Activated B cell treated with CpG ODN at 0.5 μM for 24 hours (primary cell): ENCODE measurements around the gene CTBP2. TPM values are rescaled to one million over a fixed set of nuclear protein-coding genes. Genes with fewer than 3 reads are reported as not detected.

ENCODE experiments used
- ATAC-seq: fragments of 200-7000 bp; cut with Tn5 transposase; one replicate; pipeline ENCODE4 v1.10.0; 2021; ENCODE audit warnings: low read depth, mild to moderate bottlenecking, moderate library complexity
- CTCF ChIA-PET: fragments of 350-600 bp; sonication (Branson Sonifier 250); formaldehyde crosslinking; loops from one replicate; lab custom pipeline; 2021; ENCODE audit warnings: antibody characterized with exemption; lab: Charles Lee
- POLR2A ChIA-PET: fragments of 350-600 bp; sonication (Branson Sonifier 250); formaldehyde crosslinking; loops from one replicate; lab custom pipeline; 2021; ENCODE audit warnings: antibody characterized with exemption; lab: Charles Lee
- DNase-seq: peaks from one replicate; pipeline ENCODE4 v3.0.0; 2022
- H3K27ac Mint-ChIP-seq: one replicate; pipeline ENCODE4 v1.8.0; 2020; ENCODE audit warnings: mixed read lengths
- H3K27me3 Mint-ChIP-seq: one replicate; pipeline ENCODE4 v1.8.0; 2021; ENCODE audit warnings: mixed read lengths
- H3K36me3 Mint-ChIP-seq: one replicate; pipeline ENCODE4 v1.8.0; 2021; ENCODE audit warnings: low read depth, mixed read lengths
- H3K4me1 Mint-ChIP-seq: one replicate; pipeline ENCODE4 v1.8.0; 2021; ENCODE audit warnings: mixed read lengths
- H3K4me3 Mint-ChIP-seq: one replicate; pipeline ENCODE4 v1.8.0; 2020; ENCODE audit warnings: mild to moderate bottlenecking, mixed read lengths
- H3K9me3 Mint-ChIP-seq: one replicate; pipeline ENCODE4 v1.8.0; 2020; ENCODE audit warnings: mixed read lengths
- CTCF ChIP-seq: fragments of 200-600 bp; IDR thresholded peaks from one replicate; pipeline ENCODE4 v1.8.0; 2022; ENCODE audit warnings: antibody characterized with exemption, mild to moderate bottlenecking
- intact Hi-C: fragments of 100-400 bp; cut with micrococcal nuclease; formaldehyde crosslinking; loops from one replicate; pipeline ENCODE4 v1.15.1; 2024
- total RNA-seq: library from RNA; stranded (reverse); gene quantifications from 2 replicates; pipeline ENCODE4 v1.2.3, GENCODE V29; 2022

Gene CTBP2
- total RNA-seq, 1 donor from 2014 or later: 0.42 TPM

GRCh38 chr10:125147971-125148439 lies 12.4 kb downstream of the CTBP2 start:
- ChIA-PET POLR2A (no interaction called here), CTCF (interaction anchor here (0.6 kb wide), 1 partner anchor 429 kb away, joined by 3 read pairs; no protein-coding TSS in a partner anchor)
- no peaks in the 10 kb centered on the region for H3K9me3 Mint-ChIP-seq
- intact Hi-C loops: no loop called here
- peaks cover 71% of the 10 kb centered on the region for H3K27me3 Mint-ChIP-seq
- no peak for DNase-seq
- no peak for TF ChIP-seq CTCF
- no peaks in the 10 kb centered on the region for H3K36me3 Mint-ChIP-seq
- H3K27ac Mint-ChIP-seq: no peak overlapping the region
- peaks cover 36% of the 10 kb centered on the region for H3K4me1 Mint-ChIP-seq
- H3K4me3 Mint-ChIP-seq: no peak overlapping the region
- no peak for ATAC-seq

- ATAC-seq (peak; percentile 51), DNase-seq (no peak)
- intact Hi-C loops: no loop called here
- Mint-ChIP-seq H3K9me3 (no peaks in the 10 kb centered on the region), H3K27ac (no peak overlapping the region), H3K36me3 (no peaks in the 10 kb centered on the region), H3K4me1 (peaks cover 36% of the 10 kb centered on the region), H3K4me3 (no peak overlapping the region), H3K27me3 (peaks cover 71% of the 10 kb centered on the region)
- POLR2A ChIA-PET: no interaction called here
- TF ChIP-seq CTCF: no peak
- CTCF ChIA-PET: no interaction called here
These were observed 13.4 kb downstream of the CTBP2 start for GRCh38 chr10:125146791-125147579.

GRCh38 chr10:125145636-125146035 lies 14.7 kb downstream of the CTBP2 start:
- H3K27me3 Mint-ChIP-seq: peaks cover 71% of the 10 kb centered on the region
- intact Hi-C loops: loop anchor here (2.0 kb wide), 1 partner anchor 97 kb away; no protein-coding TSS in a partner anchor
- CTCF ChIA-PET: no interaction called here

GRCh38 chr10:125144693-125145623 lies 15.4 kb downstream of the CTBP2 start:
- POLR2A ChIA-PET: no interaction called here
- H3K4me1 Mint-ChIP-seq: peaks cover 31% of the 10 kb centered on the region
- CTCF ChIA-PET: no interaction called here
- ATAC-seq (peak; percentile 66), DNase-seq (no peak)
- intact Hi-C loops: loop anchor here (2.0 kb wide), 1 partner anchor 96 kb away; no protein-coding TSS in a partner anchor
- no peaks in the 10 kb centered on the region for H3K36me3 Mint-ChIP-seq
- H3K27me3 Mint-ChIP-seq: peaks cover 68% of the 10 kb centered on the region
- H3K4me3 Mint-ChIP-seq: no peak overlapping the region
- no peaks in the 10 kb centered on the region for H3K9me3 Mint-ChIP-seq
- TF ChIP-seq CTCF: no peak
- H3K27ac Mint-ChIP-seq: no peak overlapping the region

More at GRCh38 chr10:125145636-125146035, 14.7 kb downstream of the CTBP2 start:
- Mint-ChIP-seq H3K27ac (no peak overlapping the region), H3K9me3 (no peaks in the 10 kb centered on the region), H3K4me3 (no peak overlapping the region), H3K36me3 (no peaks in the 10 kb centered on the region), H3K4me1 (peaks cover 31% of the 10 kb centered on the region)
- TF ChIP-seq CTCF: no peak
- POLR2A ChIA-PET: no interaction called here
- DNase-seq: no peak
- ATAC-seq: no peak
